Measurements from ENCODE around the gene PDCL3.

DNA sequence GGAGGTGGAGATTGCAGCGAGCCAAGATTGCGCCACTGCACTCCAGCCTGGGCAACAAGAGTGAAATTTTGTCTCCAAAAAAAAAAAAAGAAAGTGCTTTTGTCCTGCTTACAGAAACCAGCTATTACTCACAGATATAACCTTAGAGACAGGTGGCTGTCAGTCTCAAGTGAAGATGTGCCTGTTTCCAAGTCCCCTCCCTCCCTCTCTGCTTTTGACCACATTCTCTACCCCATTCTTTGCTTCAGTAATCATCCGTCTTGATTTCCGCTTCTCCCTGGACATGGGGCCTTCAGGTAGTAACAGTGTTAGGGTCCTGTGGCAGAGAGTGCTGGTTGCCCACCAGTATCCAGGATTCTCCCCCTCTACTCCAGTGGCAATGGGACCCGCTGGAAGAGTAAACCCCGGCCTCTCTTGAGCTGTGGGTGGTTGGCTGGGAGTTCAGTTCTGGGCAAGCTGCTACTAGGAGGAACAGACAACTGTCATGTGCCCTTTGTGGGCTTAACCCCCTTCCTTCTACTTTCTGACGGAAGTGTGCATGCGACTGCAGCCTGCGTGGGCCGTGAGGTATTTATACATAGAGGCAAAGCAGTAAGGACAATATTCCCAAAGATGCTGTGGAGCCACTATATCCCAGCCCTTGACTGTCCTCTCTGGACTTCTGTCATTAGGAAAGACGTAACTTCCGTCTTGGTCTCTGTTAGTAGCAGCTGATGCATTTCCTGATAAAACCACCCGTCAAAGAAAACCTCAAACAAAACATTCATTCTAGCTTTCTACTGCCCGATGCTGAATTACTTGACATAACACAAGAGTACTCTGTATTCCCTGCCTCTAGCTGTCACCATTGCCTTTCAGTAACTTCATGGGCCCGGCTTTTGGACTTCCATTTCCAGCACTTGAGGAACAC, 17.8 kb downstream of the PDCL3 start:
- no peak for TF ChIP-seq CTCF (IDR thresholded peaks at IDR 0.05; ENCODE audit: poor library complexity, severe bottlenecking)
- TF ChIP-seq EZH2 (IDR thresholded peaks at IDR 0.05; ENCODE audit: borderline replicate concordance, insufficient read depth, low read length, poor library complexity, severe bottlenecking): no peak
- TF ChIP-seq TAF1 (IDR thresholded peaks at IDR 0.05; ENCODE audit: low read depth): no peak
- no peak for TF ChIP-seq REST (IDR thresholded peaks at IDR 0.05; ENCODE audit: borderline replicate concordance)
- no peak for TF ChIP-seq RAD21 (conservative IDR thresholded peaks at IDR 0.05)
- no peak for TF ChIP-seq POLR2AphosphoS5 (IDR thresholded peaks at IDR 0.05)
- no peak for TF ChIP-seq SMC3 (conservative IDR thresholded peaks at IDR 0.05; ENCODE audit: poor library complexity)
- TF ChIP-seq EP300 (conservative IDR thresholded peaks at IDR 0.05; ENCODE audit: poor library complexity, severe bottlenecking): no peak
- TF ChIP-seq MXI1 (conservative IDR thresholded peaks at IDR 0.05; ENCODE audit: poor library complexity, severe bottlenecking): no peak
